Neural progenitor cell (in vitro differentiated cells): ENCODE measurements around the gene ARHGEF40.

Experiments
- EZH2 ChIP-seq: fragments of 200-600 bp; sonication (generic); IDR thresholded peaks from 2 replicates; pipeline ENCODE4 v1.6.1; 2017; ENCODE audit warnings: antibody characterized with exemption, mild to moderate bottlenecking, moderate library complexity
- TF ChIP-seq, protein P1 (sequence below): fragments of 200-600 bp; sonication (generic); IDR thresholded peaks from 2 replicates; pipeline ENCODE4 v1.5.1; 2017; ENCODE audit warnings: antibody characterized with exemption, mild to moderate bottlenecking

DNA sequence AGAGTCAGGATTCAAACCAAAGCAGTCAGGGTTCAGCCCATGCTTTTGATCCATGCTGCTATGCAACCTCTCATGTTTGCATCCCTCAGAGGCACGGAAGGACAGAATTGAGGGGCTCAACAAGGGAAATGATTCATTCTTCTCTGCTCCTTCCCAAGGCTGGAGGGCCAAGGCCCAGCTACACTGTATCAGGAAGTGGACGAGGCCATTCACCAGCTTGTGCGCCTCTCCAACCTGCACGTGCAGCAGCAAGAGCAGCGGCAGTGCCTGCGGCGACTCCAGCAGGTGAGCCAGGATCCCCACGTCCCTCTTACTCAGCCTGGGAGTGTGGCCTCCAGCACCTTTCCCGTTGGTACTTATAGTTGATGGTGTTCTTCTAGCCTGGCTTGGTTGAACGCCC lies 8.6 kb downstream of the ARHGEF40 start:
- TF ChIP-seq EZH2: no peak
- TF ChIP-seq, protein P1, sequence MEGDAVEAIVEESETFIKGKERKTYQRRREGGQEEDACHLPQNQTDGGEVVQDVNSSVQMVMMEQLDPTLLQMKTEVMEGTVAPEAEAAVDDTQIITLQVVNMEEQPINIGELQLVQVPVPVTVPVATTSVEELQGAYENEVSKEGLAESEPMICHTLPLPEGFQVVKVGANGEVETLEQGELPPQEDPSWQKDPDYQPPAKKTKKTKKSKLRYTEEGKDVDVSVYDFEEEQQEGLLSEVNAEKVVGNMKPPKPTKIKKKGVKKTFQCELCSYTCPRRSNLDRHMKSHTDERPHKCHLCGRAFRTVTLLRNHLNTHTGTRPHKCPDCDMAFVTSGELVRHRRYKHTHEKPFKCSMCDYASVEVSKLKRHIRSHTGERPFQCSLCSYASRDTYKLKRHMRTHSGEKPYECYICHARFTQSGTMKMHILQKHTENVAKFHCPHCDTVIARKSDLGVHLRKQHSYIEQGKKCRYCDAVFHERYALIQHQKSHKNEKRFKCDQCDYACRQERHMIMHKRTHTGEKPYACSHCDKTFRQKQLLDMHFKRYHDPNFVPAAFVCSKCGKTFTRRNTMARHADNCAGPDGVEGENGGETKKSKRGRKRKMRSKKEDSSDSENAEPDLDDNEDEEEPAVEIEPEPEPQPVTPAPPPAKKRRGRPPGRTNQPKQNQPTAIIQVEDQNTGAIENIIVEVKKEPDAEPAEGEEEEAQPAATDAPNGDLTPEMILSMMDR: no peak
